ENCODE results near the gene TAP1.
"Not testable (repeated sequence)": the region's sequence is repeated elsewhere in the genome, so short reads cannot be mapped to it uniquely, and the experiment has no call there.

TAP1 gene

GRCh38 chr6:32838114-32838958, 15.2 kb downstream of the TAP1 start, which contains the start of gene TAP2:
Gene TAP2, minus strand, starts transcription at chr6:32838739. Its CDS starts 506 bp downstream, at chr6:32838233.
- peak; percentile 65 to 77 for DNase-seq

- no peak for DNase-seq
Measured at GRCh38 chr6:32837651-32838113, 15.8 kb downstream of the TAP1 start.

GRCh38 chr6:32836873-32837272, 16.6 kb downstream of the TAP1 start:
- DNase-seq: no peak

GRCh38 chr6:32835167-32835893, 18.2 kb downstream of the TAP1 start:
- DNase-seq: no peak

- DNase-seq: no peak
Measured at GRCh38 chr6:32833664-32834063, 19.8 kb downstream of the TAP1 start.

GRCh38 chr6:32832535-32832934, 21.0 kb downstream of the TAP1 start:
- no peak for DNase-seq

- DNase-seq: no peak
Measured at GRCh38 chr6:32830936-32831335, 22.6 kb downstream of the TAP1 start.

GRCh38 chr6:32830017-32830416, 23.5 kb downstream of the TAP1 start:
- DNase-seq: no peak

- DNase-seq: no peak
Measured at GRCh38 chr6:32829495-32829894, 24.0 kb downstream of the TAP1 start.

GRCh38 chr6:32827025-32827424, 26.5 kb downstream of the TAP1 start:
- no peak for DNase-seq

- DNase-seq: peak in 1 of 2 experiments; percentile 10
Measured at GRCh38 chr6:32825966-32826365, 27.5 kb downstream of the TAP1 start.

- DNase-seq: no peak
Measured at GRCh38 chr6:32819729-32820128, 33.8 kb downstream of the TAP1 start.

GRCh38 chr6:32818867-32819266, 34.6 kb downstream of the TAP1 start:
- DNase-seq: no peak

- no peak for DNase-seq
Measured at GRCh38 chr6:32816746-32817204, 36.7 kb downstream of the TAP1 start, which contains the start of gene HLA-DOB. Gene HLA-DOB, minus strand, starts transcription at chr6:32817002. Its CDS starts 51 bp downstream, at chr6:32816951.

- no peak for DNase-seq
Measured at GRCh38 chr6:32815996-32816395, 37.5 kb downstream of the TAP1 start.

- no peak for DNase-seq
Measured at GRCh38 chr6:32815115-32815514, 38.4 kb downstream of the TAP1 start.

GRCh38 chr6:32814145-32814544, 39.4 kb downstream of the TAP1 start:
- no peak for DNase-seq

- no peak for DNase-seq
Measured at GRCh38 chr6:32809171-32809570, 44.3 kb downstream of the TAP1 start.

GRCh38 chr6:32807020-32807580, 46.4 kb downstream of the TAP1 start:
- no peak for DNase-seq

GRCh38 chr6:32805404-32805803, 48.1 kb downstream of the TAP1 start:
- not testable (repeated sequence) for DNase-seq

GRCh38 chr6:32803416-32803815, 50.1 kb downstream of the TAP1 start:
- DNase-seq: no peak

GRCh38 chr6:32799740-32800139, 53.8 kb downstream of the TAP1 start:
- no peak for DNase-seq

GRCh38 chr6:32799168-32799567, 54.3 kb downstream of the TAP1 start:
- DNase-seq: no peak
